ENCODE measurements around the gene ELMO1. TPM values are rescaled to one million over a fixed set of nuclear protein-coding genes. Genes with fewer than 3 reads are reported as not detected.

ELMO1 gene
- total and polyA plus RNA-seq, 10 of the 15 experiments (the other 5 are each of a cell fraction or from before 2014, with no cell fraction given): 22.6 to 85.9 (median 56.6) TPM

- FAIRE-seq: no peak
- Histone ChIP-seq H3K4me1 (ENCODE audit: control insufficient read depth, insufficient read depth, low read length) (peaks cover 7% of the 10 kb centered on the region), H3K9me3 (replicated peaks; ENCODE audit: control insufficient read depth, insufficient read depth, low read length) (no peaks in the 10 kb centered on the region), H3K79me2 (ENCODE audit: control insufficient read depth, insufficient read depth, low read length) (no peaks in the 10 kb centered on the region), H3K9ac (ENCODE audit: control insufficient read depth, insufficient read depth, low read length) (no peak overlapping the region), H3K36me3 (ENCODE audit: control insufficient read depth in 2 of 2, insufficient read depth in 2 of 2, low read length in 1 of 2) (no peaks in the 10 kb centered on the region), H3K27me3 (replicated peaks in 1 of 2; ENCODE audit: control insufficient read depth in 2 of 2, insufficient read depth in 2 of 2, low read length in 1 of 2) (no peaks in the 10 kb centered on the region; a peak in 1 of 4 replicates), H3K27ac (ENCODE audit: control insufficient read depth, insufficient read depth) (no peak overlapping the region), H4K20me1 (ENCODE audit: control insufficient read depth, insufficient read depth) (no peaks in the 10 kb centered on the region), H3K4me2 (ENCODE audit: control insufficient read depth, insufficient read depth) (no peak overlapping the region), H3K4me3 (no peak overlapping the region), H2AFZ (ENCODE audit: control insufficient read depth, low read depth, low read length) (no peak overlapping the region)
- ChIA-PET SMC1A (ENCODE audit: uncharacterized antibody, unreplicated experiment) (interaction anchor here (1.0 to 1.1 kb wide), 2 partner anchors 92 to 388 kb away, joined by 3 read pairs; no protein-coding TSS in a partner anchor), RAD21 (ENCODE audit: unreplicated experiment) (no interaction called here), POLR2A (no interaction called here), CTCF (interaction anchor here (0.8 kb wide), 1 partner anchor 149 kb away, joined by 3 read pairs; no protein-coding TSS in a partner anchor)
- in situ Hi-C loops (cut with MboI) (no loop called here), intact Hi-C loops (cut with micrococcal nuclease; ENCODE audit: unreplicated experiment) (no loop called here)
- ATAC-seq: no peak
- no peak for TF ChIP-seq TCF12 (IDR thresholded peaks at IDR 0.05; ENCODE audit: low read depth, low read length)
- TF ChIP-seq ZNF622 (IDR thresholded peaks at IDR 0.05): no peak
- no peak for TF ChIP-seq MTA2 (IDR thresholded peaks at IDR 0.05; ENCODE audit: low read depth)
- TF ChIP-seq FOXM1 (IDR thresholded peaks at IDR 0.05; ENCODE audit: low read depth, low read length): no peak
- no peak for TF ChIP-seq KAT2A (conservative IDR thresholded peaks at IDR 0.05; ENCODE audit: control insufficient read depth, low read depth, low read length)
- no peak for TF ChIP-seq NR2C2 (IDR thresholded peaks at IDR 0.05; ENCODE audit: borderline replicate concordance, control insufficient read depth, insufficient read length, low read depth)
- no peak for TF ChIP-seq EED (IDR thresholded peaks at IDR 0.05; ENCODE audit: low read depth)
- TF ChIP-seq LARP7 (IDR thresholded peaks at IDR 0.05): no peak
- TF ChIP-seq ZZZ3 (IDR thresholded peaks at IDR 0.05; ENCODE audit: control insufficient read depth, insufficient read length, low read depth): no peak
- TF ChIP-seq ELK1 (IDR thresholded peaks at IDR 0.05; ENCODE audit: low read depth, low read length): no peak
- TF ChIP-seq CTCF (IDR thresholded peaks at IDR 0.05 in 2 of 3, conservative IDR thresholded peaks at IDR 0.05 in 1 of 3; ENCODE audit: control insufficient read depth in 2 of 3, extremely low read depth in 1 of 3, insufficient read depth in 1 of 3, low read depth in 3 of 3, low read length in 3 of 3): no peak
- TF ChIP-seq ZNF24 (IDR thresholded peaks at IDR 0.05): no peak
- no peak for TF ChIP-seq BHLHE40 (IDR thresholded peaks at IDR 0.05; ENCODE audit: borderline replicate concordance in 1 of 2, low read depth in 2 of 2, low read length in 1 of 2)
- TF ChIP-seq NKRF (conservative IDR thresholded peaks at IDR 0.05): no peak
- TF ChIP-seq TCF3 (IDR thresholded peaks at IDR 0.05; ENCODE audit: borderline replicate concordance, insufficient read depth, low read depth, low read length): no peak
- TF ChIP-seq CHD4 (IDR thresholded peaks at IDR 0.05): no peak
- no TSS peak for BruUV-seq (replicated peaks)
- WGBS (ENCODE audit: insufficient coverage, insufficient replicate concordance, low lambda C conversion rate, missing lambda C conversion rate): 91% methylated on average over 1 of the region's 1 CpG
- DNase-seq (ENCODE audit: low read depth, low spot score): no peak
Observed at GRCh38 chr7:37445790-37446189, 2.9 kb downstream of the ELMO1 start.

Measured in GM12878 (cell line).